ENCODE results near the gene LYST. TPM values are rescaled to one million over a fixed set of nuclear protein-coding genes. Genes with fewer than 3 reads are reported as not detected.
A peak's percentile ranks its signal among the peaks of the same experiment; 100 is the strongest.
"Not testable (repeated sequence)": the region's sequence is repeated elsewhere in the genome, so short reads cannot be mapped to it uniquely, and the experiment has no call there.

LYST gene
- total RNA-seq, 8 experiments from 2014 or later: 9.1 to 28.5 (median 17.4) TPM

GRCh38 chr1:235631816-235632215, 234.9 kb downstream of the LYST start:
- no peak overlapping the region for H3K4me3 ChIP-seq
- H3K27ac ChIP-seq: no peak overlapping the region
- in situ Hi-C loops (cut with MboI; ENCODE audit: low pct_unique_long_range_greater_than_20kb in 2 of 9, low sequenced_read_pairs in 9 of 9, unreplicated experiment in 9 of 9): no loop called here
- WGBS, 10 experiments: 79 to 100% (median 96%) methylated on average over 1 to 7 of the region's 7 CpGs; no CpG with 5 or more reads in 2 of the 10 experiments
- peaks cover 2 to 3% of the 10 kb centered on the region in 2 donors for H3K4me1 ChIP-seq (replicated peaks in 1 of 2)
- ATAC-seq (replicated peaks in 6 of 8): no peak

DNA sequence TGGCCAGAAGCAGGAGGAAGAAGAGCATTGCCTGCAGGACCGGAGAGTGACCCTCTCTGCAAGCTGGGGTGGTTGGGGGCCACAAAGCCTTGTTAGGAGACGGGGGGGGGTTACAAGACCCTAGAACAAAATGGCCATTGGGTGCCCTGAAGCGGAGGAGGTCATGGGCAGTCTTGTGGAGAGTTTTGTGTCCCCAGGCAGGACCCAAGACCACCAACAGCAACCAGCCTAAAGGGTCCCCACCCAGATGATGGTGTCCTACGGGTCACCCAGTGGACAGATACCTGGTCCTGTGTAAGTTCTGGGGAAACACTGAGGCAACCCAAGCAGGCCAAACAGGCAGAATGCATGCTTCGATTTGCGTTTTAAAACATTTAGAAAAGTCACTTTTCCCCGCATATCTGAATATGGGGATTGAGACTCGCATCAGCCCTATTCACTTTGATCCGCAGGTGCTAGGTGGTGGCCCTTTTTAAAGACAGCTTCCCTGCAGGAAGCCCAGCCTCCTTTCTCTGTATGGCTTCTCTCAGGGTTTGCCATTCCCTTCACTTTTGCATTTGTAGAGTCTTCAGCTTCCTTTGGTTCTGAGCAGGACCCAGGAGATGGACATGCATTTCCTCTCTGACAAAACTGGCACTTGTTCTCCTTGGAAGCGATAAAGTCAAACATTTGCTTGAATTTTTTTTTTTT, 238.2 kb downstream of the LYST start:
- Histone ChIP-seq H3K27ac (no peak overlapping the region), H3K4me1 (replicated peaks in 1 of 2) (peaks cover 10 to 13% of the 10 kb centered on the region in 2 donors), H3K4me3 (no peak overlapping the region)
- in situ Hi-C loops (cut with MboI; ENCODE audit: low pct_unique_long_range_greater_than_20kb in 2 of 9, low sequenced_read_pairs in 9 of 9, unreplicated experiment in 9 of 9): no loop called here
- ATAC-seq (replicated peaks in 6 of 8): peak in 2 of 8 experiments; percentile 26 to 78
- 64 to 100% (median 80%) methylated on average over 1 to 7 of the region's 10 CpGs; no CpG with 5 or more reads in 3 of the 10 experiments for WGBS, 10 experiments

DNA sequence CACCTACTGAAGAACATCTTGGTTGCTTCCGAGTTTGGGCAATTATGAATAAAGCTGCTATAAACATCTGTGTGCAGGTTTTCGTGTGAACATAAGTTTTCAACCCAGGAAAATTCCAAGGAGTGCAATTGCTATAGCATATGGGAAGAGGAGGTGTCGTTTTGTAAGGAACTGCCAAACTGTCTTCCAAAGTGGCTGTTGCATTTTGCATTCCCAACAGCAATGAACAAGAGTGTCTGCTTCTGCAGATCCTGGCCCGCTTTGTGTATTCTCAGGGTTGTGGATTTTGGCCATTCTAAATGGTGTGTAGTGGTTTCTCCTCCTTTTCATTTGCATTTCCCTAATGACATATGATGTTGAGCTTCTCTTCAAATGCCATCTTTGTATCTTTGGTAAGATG, 240.9 kb downstream of the LYST start:
- 39 to 100% (median 87%) methylated on average over 1 to 4 of the region's 4 CpGs for WGBS, 10 experiments
- in situ Hi-C loops (cut with MboI; ENCODE audit: low pct_unique_long_range_greater_than_20kb in 2 of 9, low sequenced_read_pairs in 9 of 9, unreplicated experiment in 9 of 9): no loop called here
- ATAC-seq (replicated peaks in 6 of 8): no peak
- no peak overlapping the region for H3K27ac ChIP-seq
- peaks cover 12 to 15% of the 10 kb centered on the region in 2 donors for H3K4me1 ChIP-seq (replicated peaks in 1 of 2)
- H3K4me3 ChIP-seq: no peak overlapping the region

DNA sequence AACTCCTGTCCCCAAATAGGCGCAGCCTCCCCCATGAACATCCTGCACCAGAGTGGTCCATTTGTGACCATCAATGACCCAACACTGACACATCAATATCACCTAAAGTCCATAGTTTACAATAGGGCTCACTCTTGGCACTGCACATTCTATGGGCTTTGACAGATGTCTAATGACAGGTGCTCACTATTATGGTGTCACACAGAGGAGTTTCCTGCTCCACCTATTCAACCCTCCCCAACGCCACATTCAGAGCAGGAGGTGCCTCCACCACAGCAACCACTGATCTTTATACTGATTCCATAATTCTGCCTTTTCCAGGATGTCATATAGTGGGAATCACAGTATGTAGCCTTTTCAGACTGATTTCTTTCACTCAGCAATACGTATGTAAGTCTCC, 241.4 kb downstream of the LYST start:
- WGBS, 10 experiments: 50 to 100% (median 91%) methylated on average over 1 to 3 of the region's 3 CpGs
- no peak for ATAC-seq (replicated peaks in 6 of 8)
- in situ Hi-C loops (cut with MboI; ENCODE audit: low pct_unique_long_range_greater_than_20kb in 2 of 9, low sequenced_read_pairs in 9 of 9, unreplicated experiment in 9 of 9): no loop called here
- peaks cover 12 to 15% of the 10 kb centered on the region in 2 donors for H3K4me1 ChIP-seq (replicated peaks in 1 of 2)
- no peak overlapping the region for H3K4me3 ChIP-seq
- H3K27ac ChIP-seq: no peak overlapping the region

- Histone ChIP-seq H3K4me1 (replicated peaks in 1 of 2) (peaks cover 12 to 15% of the 10 kb centered on the region in 2 donors), H3K4me3 (no peak overlapping the region), H3K27ac (no peak overlapping the region)
- in situ Hi-C loops (cut with MboI; ENCODE audit: low pct_unique_long_range_greater_than_20kb in 2 of 9, low sequenced_read_pairs in 9 of 9, unreplicated experiment in 9 of 9): no loop called here
- 0 to 100% (median 62%) methylated on average over 1 to 7 of the region's 8 CpGs for WGBS, 10 experiments
- peak in 1 of 8 experiments; percentile 18 for ATAC-seq (replicated peaks in 6 of 8)
Observed at GRCh38 chr1:235624721-235625333, 241.9 kb downstream of the LYST start.

DNA sequence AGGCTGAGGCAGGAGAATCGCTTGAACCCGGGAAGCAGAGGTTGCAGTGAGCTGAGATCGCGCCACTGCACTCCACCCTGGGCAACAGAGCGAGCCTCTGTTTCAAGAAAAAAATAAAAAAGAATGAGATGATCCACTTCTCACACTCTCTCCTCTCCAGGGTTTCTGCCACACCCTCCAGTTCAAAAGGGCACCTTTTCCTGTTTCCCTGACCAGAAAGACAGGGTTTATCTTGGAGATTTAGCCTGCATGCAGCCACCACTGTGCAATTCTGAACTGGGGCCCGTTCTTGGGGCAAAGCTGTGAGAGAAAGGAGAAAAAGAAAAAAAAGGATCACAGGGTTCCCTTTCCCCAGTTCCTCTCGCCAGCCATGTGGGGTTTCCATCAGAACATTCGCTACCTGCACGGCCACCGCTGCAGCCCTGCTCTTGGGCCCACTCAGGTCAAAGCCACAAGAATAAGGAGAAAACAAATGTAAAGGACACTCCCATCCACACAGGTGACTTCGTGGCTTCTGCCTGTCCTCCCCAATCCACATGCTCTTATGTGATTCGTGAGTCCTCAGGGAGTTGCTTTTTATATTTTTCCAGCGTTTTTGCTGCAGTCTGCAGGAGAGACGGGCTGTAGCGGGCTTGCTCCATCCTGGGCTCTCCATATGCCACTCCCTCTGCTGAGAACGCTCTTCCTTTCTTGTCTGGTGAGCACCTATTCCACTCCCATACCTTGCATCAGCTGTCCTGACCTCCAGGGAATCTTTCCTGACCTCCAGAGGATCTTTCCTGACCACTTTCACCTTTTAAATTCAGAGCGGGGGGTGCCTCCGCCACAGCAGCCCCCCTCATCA, 243.5 kb downstream of the LYST start:
- no peak overlapping the region for H3K4me3 ChIP-seq
- peak overlapping the region; percentile 11 to 64 for H3K27ac ChIP-seq
- in situ Hi-C loops (cut with MboI; ENCODE audit: low pct_unique_long_range_greater_than_20kb in 2 of 9, low sequenced_read_pairs in 9 of 9, unreplicated experiment in 9 of 9): no loop called here
- ATAC-seq (replicated peaks in 6 of 8): peak in 5 of 8 experiments; percentile 47 to 90 (median 83)
- peaks cover 12 to 15% of the 10 kb centered on the region in 2 donors for H3K4me1 ChIP-seq (replicated peaks in 1 of 2)
- WGBS, 10 experiments: 39 to 77% (median 63%) methylated on average over 1 to 18 of the region's 18 CpGs; no CpG with 5 or more reads in 2 of the 10 experiments

DNA sequence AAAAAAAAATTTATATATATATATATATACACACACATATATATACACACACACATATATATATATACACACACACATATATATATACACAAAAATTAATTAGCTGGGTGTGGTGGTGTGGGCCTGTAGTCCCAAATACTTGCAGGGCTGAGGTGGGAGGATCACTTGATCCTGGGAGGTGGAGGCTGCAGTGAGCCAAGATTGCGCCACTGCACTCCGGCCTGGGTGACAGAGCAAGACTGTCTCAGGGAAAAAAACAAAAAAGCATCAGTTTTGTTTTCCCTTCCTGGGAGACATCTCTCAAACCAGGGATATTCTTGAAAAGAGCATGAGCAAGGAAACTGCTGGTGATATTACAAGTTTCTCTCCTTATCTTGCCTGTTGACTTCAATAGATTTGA, 247.6 kb downstream of the LYST start:
- in situ Hi-C loops (cut with MboI; ENCODE audit: low pct_unique_long_range_greater_than_20kb in 2 of 9, low sequenced_read_pairs in 9 of 9, unreplicated experiment in 9 of 9); H3K27ac ChIP-seq; ATAC-seq (replicated peaks in 6 of 8); H3K4me3 ChIP-seq: not testable (repeated sequence)
- WGBS, 10 experiments: 80 to 100% (median 100%) methylated on average over 1 to 2 of the region's 2 CpGs; no CpG with 5 or more reads in 4 of the 10 experiments
- peaks cover 9 to 11% of the 10 kb centered on the region in 2 donors for H3K4me1 ChIP-seq (replicated peaks in 1 of 2)

DNA sequence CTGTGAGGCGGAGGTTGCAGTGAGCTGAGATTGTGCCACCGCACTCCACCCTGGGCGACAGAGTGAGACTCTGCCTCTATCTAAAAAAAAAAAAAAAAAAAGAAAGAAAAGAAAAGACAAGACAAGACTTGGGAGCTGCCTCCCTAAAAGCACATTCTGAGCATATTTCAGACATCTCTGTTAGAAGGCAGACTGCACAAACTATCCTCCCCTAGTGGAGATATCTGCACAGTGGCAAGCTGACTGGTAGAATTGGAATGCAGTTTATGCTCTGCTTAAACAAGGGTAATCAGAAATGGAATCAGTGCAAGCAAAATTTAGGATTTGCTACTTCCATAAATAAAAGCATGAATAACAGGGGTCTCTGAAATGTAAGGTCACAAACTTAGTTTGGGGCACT, 248.9 kb downstream of the LYST start:
- peak in 3 of 8 experiments; percentile 23 to 73 (median 59) for ATAC-seq (replicated peaks in 6 of 8)
- H3K27ac ChIP-seq: no peak overlapping the region
- in situ Hi-C loops (cut with MboI; ENCODE audit: low pct_unique_long_range_greater_than_20kb in 2 of 9, low sequenced_read_pairs in 9 of 9, unreplicated experiment in 9 of 9): no loop called here

DNA sequence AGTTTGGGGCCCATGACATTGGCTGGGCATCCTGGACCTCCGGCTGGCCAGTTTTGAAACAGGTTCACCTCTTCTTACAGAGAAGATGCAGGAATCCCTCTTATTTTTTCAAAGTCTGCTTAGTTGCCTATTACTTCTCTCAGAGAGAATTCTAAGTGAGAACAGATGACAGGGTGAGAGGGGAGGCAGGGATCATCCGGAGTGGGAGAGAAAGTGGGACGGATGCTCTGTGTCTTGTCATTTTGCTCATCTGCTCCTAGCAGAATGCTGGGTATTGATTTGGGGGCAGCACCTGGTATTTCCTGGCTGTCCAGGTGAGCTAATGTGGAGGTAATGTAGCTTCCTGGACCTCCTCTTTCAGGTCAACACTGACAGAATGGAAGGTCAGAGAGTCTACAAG, 249.6 kb downstream of the LYST start:
- no peak for ATAC-seq (replicated peaks in 6 of 8)
- 43 to 100% (median 95%) methylated on average over 1 to 3 of the region's 3 CpGs; no CpG with 5 or more reads in 2 of the 10 experiments for WGBS, 10 experiments
- Histone ChIP-seq H3K4me3 (no peak overlapping the region), H3K27ac (no peak overlapping the region), H3K4me1 (replicated peaks in 1 of 2) (no peaks in the 10 kb centered on the region)
- in situ Hi-C loops (cut with MboI; ENCODE audit: low pct_unique_long_range_greater_than_20kb in 2 of 9, low sequenced_read_pairs in 9 of 9, unreplicated experiment in 9 of 9): no loop called here

More for the DNA sequence above, 248.9 kb downstream of the LYST start:
- WGBS, 10 experiments: 87 to 100% (median 100%) methylated on average over 1 to 3 of the region's 3 CpGs; no CpG with 5 or more reads in 4 of the 10 experiments
- Histone ChIP-seq H3K4me1 (replicated peaks in 1 of 2) (no peaks in the 10 kb centered on the region), H3K4me3 (no peak overlapping the region)

DNA sequence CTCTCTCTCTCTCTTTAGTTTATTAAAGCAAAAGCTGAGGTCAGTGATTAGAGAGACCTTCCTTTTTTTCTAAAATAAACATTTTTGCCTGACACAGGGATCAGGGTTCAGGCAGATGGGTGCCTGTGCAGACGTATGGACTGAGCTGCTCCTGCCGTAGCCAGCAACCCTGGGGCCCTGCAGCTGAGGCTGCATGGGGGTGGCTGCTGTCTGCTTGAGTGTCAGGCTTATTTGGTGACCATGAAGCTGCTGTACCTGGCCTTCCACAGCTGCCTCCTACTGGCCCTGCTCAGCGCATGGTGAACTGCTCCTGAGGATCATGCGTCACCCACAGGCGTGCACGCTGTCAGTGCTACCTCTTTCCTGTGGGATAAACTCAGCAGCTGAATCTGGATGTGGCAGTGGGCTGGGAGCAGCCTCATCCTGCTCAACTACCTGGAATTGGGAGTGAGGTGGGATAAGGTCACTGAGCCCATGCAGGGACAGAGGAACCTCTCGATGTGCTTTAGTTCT, 252.2 kb downstream of the LYST start:
- ATAC-seq (replicated peaks in 6 of 8): no peak
- Histone ChIP-seq H3K27ac (no peak overlapping the region), H3K4me1 (replicated peaks in 1 of 2) (no peaks in the 10 kb centered on the region), H3K4me3 (no peak overlapping the region)
- WGBS, 10 experiments: 62 to 100% (median 97%) methylated on average over 1 to 5 of the region's 7 CpGs; no CpG with 5 or more reads in 2 of the 10 experiments
- in situ Hi-C loops (cut with MboI; ENCODE audit: low pct_unique_long_range_greater_than_20kb in 2 of 9, low sequenced_read_pairs in 9 of 9, unreplicated experiment in 9 of 9): no loop called here

- in situ Hi-C loops (cut with MboI; ENCODE audit: low pct_unique_long_range_greater_than_20kb in 2 of 9, low sequenced_read_pairs in 9 of 9, unreplicated experiment in 9 of 9): no loop called here
- WGBS, 10 experiments: 80 to 100% (median 92%) methylated on average over 1 to 2 of the region's 2 CpGs; no CpG with 5 or more reads in 4 of the 10 experiments
- ATAC-seq (replicated peaks in 6 of 8): no peak
Observed at GRCh38 chr1:235613602-235614001, 253.1 kb downstream of the LYST start.

DNA sequence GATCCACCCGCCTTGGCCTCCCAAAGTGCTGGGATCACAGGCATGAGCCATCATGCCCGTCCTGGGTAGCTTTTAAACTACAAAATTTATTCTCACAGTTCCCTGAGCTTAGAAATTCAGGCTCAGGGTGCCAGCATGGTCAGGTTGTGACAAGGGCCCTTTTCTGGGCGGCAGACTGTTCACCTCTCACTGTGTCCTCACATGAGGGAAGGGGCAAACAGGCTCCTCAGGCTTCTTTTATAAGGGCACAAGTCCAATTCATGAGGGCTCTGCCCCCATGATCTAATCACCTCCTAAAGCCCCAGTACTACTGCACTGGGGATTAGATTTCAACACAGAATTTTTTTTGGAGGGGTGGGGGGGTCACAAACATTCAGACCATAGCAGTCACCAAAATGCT, 253.9 kb downstream of the LYST start:
- in situ Hi-C loops (cut with MboI; ENCODE audit: low pct_unique_long_range_greater_than_20kb in 2 of 9, low sequenced_read_pairs in 9 of 9, unreplicated experiment in 9 of 9): no loop called here
- Histone ChIP-seq H3K4me3 (no peak overlapping the region), H3K27ac (no peak overlapping the region), H3K4me1 (replicated peaks in 1 of 2) (no peaks in the 10 kb centered on the region)
- WGBS, 10 experiments: 20 to 100% (median 83%) methylated on average over 1 to 3 of the region's 3 CpGs; no CpG with 5 or more reads in 1 of the 10 experiments
- no peak for ATAC-seq (replicated peaks in 6 of 8)

More at GRCh38 chr1:235613602-235614001, 253.1 kb downstream of the LYST start:
- Histone ChIP-seq H3K27ac (no peak overlapping the region), H3K4me3 (no peak overlapping the region), H3K4me1 (replicated peaks in 1 of 2) (no peaks in the 10 kb centered on the region)
